Stimulated activated naive B cell treated with anti-CD40 and anti-IgM and Interleukin-4, amounts not matched to agents 10 μg/mL and 1 μg/mL and 100 μg/mL, for 72 hours (primary cell): ENCODE results near the gene PPP2R5C.
A peak's percentile ranks its signal among the peaks of the same experiment; 100 is the strongest.

ENCODE experiments used
- ATAC-seq, 2 donors: fragments of 150-1000 bp; cut with Tn5 transposase; replicated peaks; 2 replicates each; pipeline ENCODE4 v1.10.0; 2021; ENCODE audit warnings: moderate library complexity in 1 of 2
- DNase-seq: peaks from one replicate; pipeline ENCODE4 v3.0.0; 2021
- H3K27ac Mint-ChIP-seq: one replicate; pipeline ENCODE4 v1.8.0; 2022; ENCODE audit warnings: mild to moderate bottlenecking, mixed read lengths
- H3K27me3 Mint-ChIP-seq, 2 donors: one replicate each; pipeline ENCODE4 v1.8.0; 2022; ENCODE audit warnings: mixed read lengths in 2 of 2
- H3K36me3 Mint-ChIP-seq, 2 donors: one replicate each; pipeline ENCODE4 v1.8.0; 2022; ENCODE audit warnings: mixed read lengths in 2 of 2, mild to moderate bottlenecking in 1 of 2
- H3K4me1 Mint-ChIP-seq, 2 donors: one replicate each; pipeline ENCODE4 v1.8.0; 2022; ENCODE audit warnings: mixed read lengths in 2 of 2, mild to moderate bottlenecking in 1 of 2
- H3K4me3 Mint-ChIP-seq, 2 donors: one replicate each; pipeline ENCODE4 v1.8.0; 2022; ENCODE audit warnings: mild to moderate bottlenecking in 2 of 2, mixed read lengths in 2 of 2, moderate library complexity in 1 of 2
- H3K9me3 Mint-ChIP-seq, 2 donors: one replicate each; pipeline ENCODE4 v1.8.0; 2022; ENCODE audit warnings: mixed read lengths in 2 of 2, mild to moderate bottlenecking in 1 of 2

PPP2R5C gene

GRCh38 chr14:101878822-101879528, 117.5 kb downstream of the PPP2R5C start:
- peak overlapping the region in 1 of 2 donors; percentile 54 for H3K4me3 Mint-ChIP-seq
- peaks cover 38 to 61% of the 10 kb centered on the region in 2 donors for H3K4me1 Mint-ChIP-seq
- no peaks in the 10 kb centered on the region for H3K27me3 Mint-ChIP-seq
- DNase-seq (no peak), ATAC-seq (peak; percentile 20 to 24)
- H3K36me3 Mint-ChIP-seq, result peaks cover 19 to 35% of the 10 kb centered on the region in 2 donors
- H3K27ac Mint-ChIP-seq, result peak overlapping the region; percentile 88
- H3K9me3 Mint-ChIP-seq, result no peaks in the 10 kb centered on the region

DNA sequence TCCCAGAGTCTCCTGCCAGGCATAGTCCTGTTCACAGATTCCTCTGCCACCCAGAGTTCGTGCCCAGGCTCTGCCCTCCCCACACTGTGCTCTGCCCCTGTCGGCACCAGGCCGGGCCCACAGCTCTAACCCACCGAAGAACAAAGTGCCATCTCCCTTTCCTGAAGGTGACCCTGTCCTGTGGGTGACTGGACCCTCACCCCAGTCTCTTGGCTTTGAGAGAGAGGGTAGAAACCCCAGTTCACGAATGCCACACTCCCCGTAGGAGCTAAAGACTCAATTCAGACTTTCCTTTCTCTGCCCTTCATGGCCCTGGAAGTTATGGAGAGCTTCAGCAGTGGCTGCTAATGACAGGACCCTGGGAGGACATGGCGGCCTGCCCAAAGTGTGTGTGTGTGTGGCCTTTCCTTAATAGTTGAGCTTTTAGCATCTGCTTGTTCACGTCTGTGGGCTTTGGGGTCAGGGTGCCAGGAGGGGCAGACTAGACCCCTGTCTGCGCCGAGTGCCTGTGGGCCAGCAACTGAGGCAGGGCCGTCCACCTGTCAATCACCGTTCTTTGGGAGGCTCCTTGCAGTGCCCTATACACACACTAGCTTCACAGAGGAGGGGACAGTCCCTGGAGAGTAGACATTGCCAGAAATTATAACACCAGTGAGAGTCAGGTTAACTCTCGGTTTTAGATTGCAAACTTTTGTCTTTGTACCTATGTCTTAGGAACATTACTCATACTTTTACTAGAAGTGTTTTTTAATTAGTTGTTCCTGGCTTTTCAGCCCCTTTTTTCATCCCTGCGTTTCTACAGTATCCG, 118.2 kb downstream of the PPP2R5C start:
- Mint-ChIP-seq H3K9me3 (no peaks in the 10 kb centered on the region), H3K27me3 (no peaks in the 10 kb centered on the region), H3K27ac (peak overlapping the region; percentile 88), H3K36me3 (peaks cover 24 to 41% of the 10 kb centered on the region in 2 donors), H3K4me1 (peaks cover 39 to 59% of the 10 kb centered on the region in 2 donors), H3K4me3 (peak overlapping the region in 1 of 2 donors; percentile 54)
- DNase-seq, result no peak
- ATAC-seq, result no peak

DNA sequence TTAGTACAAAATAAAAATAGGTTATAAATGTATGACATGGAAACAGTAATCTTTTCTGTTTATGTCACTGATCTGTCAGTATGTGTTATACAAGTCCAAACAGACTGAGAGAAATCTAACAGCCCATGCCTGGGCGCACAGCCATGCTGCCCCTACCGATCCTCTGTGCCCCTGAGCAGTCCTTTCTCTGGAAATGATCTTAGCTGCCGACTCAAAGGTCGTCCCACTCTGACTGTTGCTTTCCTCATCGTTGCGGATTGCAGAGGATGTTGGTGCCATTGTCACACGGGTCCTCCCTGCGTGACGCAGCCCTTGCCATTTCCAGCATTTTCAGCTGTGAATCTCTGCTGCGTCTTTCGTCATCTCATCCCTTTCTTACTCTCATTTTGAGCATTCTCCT, 119.9 kb downstream of the PPP2R5C start:
- Mint-ChIP-seq H3K36me3 (peaks cover 34 to 55% of the 10 kb centered on the region in 2 donors), H3K4me3 (no peak overlapping the region), H3K4me1 (peaks cover 30 to 42% of the 10 kb centered on the region in 2 donors), H3K27ac (peak overlapping the region; percentile 72), H3K9me3 (no peaks in the 10 kb centered on the region), H3K27me3 (no peaks in the 10 kb centered on the region)
- no peak for DNase-seq
- ATAC-seq, result no peak

DNA sequence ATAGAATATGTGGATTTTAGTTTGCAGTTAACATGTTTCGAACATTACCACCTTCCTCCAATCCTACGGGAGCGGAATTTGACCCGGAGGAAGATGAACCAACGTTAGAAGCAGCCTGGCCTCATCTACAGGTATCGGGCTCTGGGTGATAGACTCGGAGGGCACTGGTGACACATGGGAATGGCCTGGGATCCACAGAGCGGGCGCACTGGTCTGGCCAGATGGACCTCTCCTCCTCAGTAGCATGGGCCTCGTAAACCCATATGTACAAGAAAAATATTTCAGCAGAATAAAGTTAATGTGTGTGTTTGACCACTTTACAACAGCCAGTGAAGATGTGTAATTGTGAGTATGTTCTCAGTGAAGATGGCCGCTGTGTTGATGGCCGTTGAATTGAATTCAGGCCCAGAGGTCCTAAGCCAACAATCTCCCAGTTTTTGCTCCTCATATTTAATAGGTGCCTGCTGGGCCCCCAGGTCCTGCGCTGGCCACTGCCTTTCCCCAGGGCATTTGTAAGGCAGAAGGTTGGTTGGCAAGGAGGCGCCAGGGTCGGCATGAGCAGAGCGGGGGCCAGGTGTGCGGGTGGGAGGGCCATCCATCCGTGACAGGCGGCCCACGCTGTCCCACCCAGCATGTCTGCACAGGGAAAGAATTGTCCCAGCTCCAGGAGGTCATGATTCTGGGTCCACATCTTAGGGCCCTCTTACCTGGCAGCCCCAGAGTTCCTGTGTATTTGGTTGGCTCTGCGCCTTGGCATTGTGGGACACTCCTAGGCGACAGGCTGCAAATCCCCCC, 120.8 kb downstream of the PPP2R5C start:
- ATAC-seq, result no peak
- no peak overlapping the region for H3K4me3 Mint-ChIP-seq
- H3K27me3 Mint-ChIP-seq, result no peaks in the 10 kb centered on the region
- peak overlapping the region; percentile 69 for H3K27ac Mint-ChIP-seq
- DNase-seq, result no peak
- H3K36me3 Mint-ChIP-seq, result peaks cover 39 to 61% of the 10 kb centered on the region in 2 donors
- H3K4me1 Mint-ChIP-seq, result peaks cover 30 to 33% of the 10 kb centered on the region in 2 donors
- H3K9me3 Mint-ChIP-seq, result no peaks in the 10 kb centered on the region

DNA sequence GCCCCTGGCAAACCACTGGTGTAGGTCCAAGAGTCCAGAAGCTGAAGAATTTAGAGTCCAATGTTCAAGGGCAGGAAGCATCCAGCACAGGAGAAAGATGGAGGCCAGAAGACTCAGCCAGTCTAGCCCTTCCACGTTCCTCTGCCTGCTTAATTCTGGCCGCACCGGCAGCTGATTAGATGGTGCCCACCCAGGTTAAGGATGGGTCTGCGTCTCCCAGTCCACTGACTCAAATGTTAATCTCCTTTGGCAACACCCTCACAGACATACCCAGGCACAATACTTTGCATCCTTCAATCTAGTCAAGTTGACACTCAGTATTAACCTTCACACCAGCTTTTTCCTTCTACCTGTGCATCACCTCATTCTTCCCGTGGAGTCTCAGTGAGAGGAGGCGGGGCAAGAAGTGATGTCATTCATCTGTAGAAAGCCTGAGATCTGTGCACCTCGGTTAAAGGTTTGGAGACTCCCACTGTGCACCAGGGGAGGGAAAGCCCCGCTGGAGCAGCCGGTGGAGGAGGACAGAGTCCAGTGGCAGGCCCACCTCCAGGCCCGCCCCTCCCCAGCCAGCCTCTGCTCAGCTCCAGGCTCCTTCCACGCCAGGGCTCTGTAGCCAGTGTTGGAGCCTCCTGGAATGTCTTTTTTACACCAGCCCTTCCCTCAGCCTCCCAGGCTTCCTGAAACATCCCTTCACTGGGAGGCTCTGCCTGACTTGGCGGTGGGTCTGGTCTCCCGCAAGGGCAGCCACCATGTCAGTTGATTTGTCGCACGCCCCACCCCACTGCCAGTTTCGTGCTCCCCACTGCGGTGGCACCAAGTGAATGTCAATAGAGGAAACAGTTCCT, 122.8 kb downstream of the PPP2R5C start:
- Mint-ChIP-seq H3K36me3 (peaks cover 48 to 61% of the 10 kb centered on the region in 2 donors), H3K27ac (peak overlapping the region; percentile 82), H3K27me3 (no peaks in the 10 kb centered on the region), H3K9me3 (no peaks in the 10 kb centered on the region), H3K4me3 (no peak overlapping the region), H3K4me1 (peaks cover 14 to 19% of the 10 kb centered on the region in 2 donors)
- ATAC-seq (no peak), DNase-seq (no peak)

- H3K9me3 Mint-ChIP-seq, result no peaks in the 10 kb centered on the region
- peaks cover 10 to 15% of the 10 kb centered on the region in 2 donors for H3K4me1 Mint-ChIP-seq
- H3K27ac Mint-ChIP-seq, result no peak overlapping the region
- H3K4me3 Mint-ChIP-seq, result no peak overlapping the region
- ATAC-seq (no peak), DNase-seq (no peak)
- H3K27me3 Mint-ChIP-seq, result no peaks in the 10 kb centered on the region
- H3K36me3 Mint-ChIP-seq, result peaks cover 50 to 59% of the 10 kb centered on the region in 2 donors
These were observed 123.5 kb downstream of the PPP2R5C start for GRCh38 chr14:101884934-101885576.

DNA sequence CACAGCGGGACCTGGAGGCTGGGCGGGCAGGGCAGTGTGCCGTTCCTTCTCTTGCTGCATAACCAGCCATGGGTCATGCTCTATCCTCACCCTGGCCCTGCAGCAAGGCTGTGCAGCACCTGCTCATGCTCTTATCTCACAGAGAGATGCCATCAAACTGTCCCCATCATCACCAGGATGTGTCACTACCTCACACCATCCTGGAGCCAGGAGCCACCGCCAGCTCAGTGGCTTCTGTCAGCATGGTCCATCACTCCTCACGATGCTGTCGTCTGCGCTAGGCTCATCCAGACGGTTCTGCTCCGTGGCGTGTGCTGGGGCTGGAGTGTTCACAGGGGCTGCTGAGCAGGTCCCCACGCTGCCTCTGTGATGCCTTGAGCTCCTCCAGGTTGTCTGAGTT, 125.7 kb downstream of the PPP2R5C start:
- H3K9me3 Mint-ChIP-seq, result no peaks in the 10 kb centered on the region
- no peak overlapping the region for H3K4me3 Mint-ChIP-seq
- peak overlapping the region; percentile 59 for H3K27ac Mint-ChIP-seq
- H3K36me3 Mint-ChIP-seq, result peaks cover 56 to 58% of the 10 kb centered on the region in 2 donors
- ATAC-seq, result no peak
- peaks cover 5 to 9% of the 10 kb centered on the region in 2 donors for H3K4me1 Mint-ChIP-seq
- no peak for DNase-seq
- no peaks in the 10 kb centered on the region for H3K27me3 Mint-ChIP-seq

DNA sequence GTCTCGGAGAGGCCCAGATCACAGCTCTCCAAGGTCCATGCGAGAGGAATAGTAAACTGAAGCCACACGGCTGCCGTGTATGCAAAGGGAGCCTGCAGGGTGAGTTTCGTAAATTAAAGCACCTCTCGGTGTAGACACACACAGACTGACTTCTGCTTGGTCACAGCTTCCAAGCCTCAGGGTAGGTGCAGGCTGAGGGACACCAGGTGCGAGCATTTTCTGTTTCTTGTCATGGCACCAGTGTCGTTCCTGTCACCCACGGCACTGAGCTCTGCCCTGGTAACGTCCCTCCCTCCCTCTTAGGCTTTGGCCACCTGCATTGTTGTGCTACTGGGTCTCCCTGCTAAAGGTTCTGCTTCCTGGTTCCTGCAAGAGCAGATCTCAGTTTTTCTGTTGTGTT, 126.7 kb downstream of the PPP2R5C start:
- Mint-ChIP-seq H3K9me3 (no peaks in the 10 kb centered on the region), H3K36me3 (peaks cover 53 to 57% of the 10 kb centered on the region in 2 donors), H3K4me1 (peaks cover 5 to 9% of the 10 kb centered on the region in 2 donors), H3K27me3 (no peaks in the 10 kb centered on the region), H3K4me3 (no peak overlapping the region), H3K27ac (no peak overlapping the region)
- ATAC-seq (no peak), DNase-seq (no peak)

DNA sequence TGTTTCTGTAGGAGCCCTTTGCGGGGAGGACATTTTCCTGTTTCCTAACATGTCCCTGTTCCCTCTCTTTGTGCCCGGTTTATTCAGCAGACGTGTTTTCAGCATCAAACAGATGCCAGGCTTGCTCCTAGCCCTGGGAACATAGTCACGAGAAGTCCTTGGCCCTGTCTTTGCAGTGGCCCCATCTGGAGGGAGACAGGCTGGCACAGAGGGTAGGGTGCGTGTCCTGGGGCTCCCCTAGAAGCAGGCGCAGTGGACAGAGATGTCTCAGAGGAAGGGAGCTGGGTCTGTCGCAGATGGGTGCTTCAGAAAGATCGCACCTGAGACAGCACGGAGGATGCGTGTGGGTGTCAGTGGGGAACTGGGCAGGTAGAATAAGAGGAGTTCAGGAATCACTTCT, 127.9 kb downstream of the PPP2R5C start:
- Mint-ChIP-seq H3K4me3 (no peak overlapping the region), H3K27ac (no peak overlapping the region), H3K4me1 (peaks cover 4 to 9% of the 10 kb centered on the region in 2 donors), H3K36me3 (peaks cover 44 to 50% of the 10 kb centered on the region in 2 donors), H3K9me3 (no peaks in the 10 kb centered on the region), H3K27me3 (no peaks in the 10 kb centered on the region)
- DNase-seq (no peak), ATAC-seq (no peak)

- Mint-ChIP-seq H3K9me3 (no peaks in the 10 kb centered on the region), H3K4me1 (peaks cover 4 to 9% of the 10 kb centered on the region in 2 donors), H3K27ac (no peak overlapping the region), H3K27me3 (no peaks in the 10 kb centered on the region), H3K4me3 (no peak overlapping the region), H3K36me3 (peaks cover 41 to 45% of the 10 kb centered on the region in 2 donors)
- ATAC-seq (no peak), DNase-seq (no peak)
These were observed 128.4 kb downstream of the PPP2R5C start for GRCh38 chr14:101889898-101890297.

DNA sequence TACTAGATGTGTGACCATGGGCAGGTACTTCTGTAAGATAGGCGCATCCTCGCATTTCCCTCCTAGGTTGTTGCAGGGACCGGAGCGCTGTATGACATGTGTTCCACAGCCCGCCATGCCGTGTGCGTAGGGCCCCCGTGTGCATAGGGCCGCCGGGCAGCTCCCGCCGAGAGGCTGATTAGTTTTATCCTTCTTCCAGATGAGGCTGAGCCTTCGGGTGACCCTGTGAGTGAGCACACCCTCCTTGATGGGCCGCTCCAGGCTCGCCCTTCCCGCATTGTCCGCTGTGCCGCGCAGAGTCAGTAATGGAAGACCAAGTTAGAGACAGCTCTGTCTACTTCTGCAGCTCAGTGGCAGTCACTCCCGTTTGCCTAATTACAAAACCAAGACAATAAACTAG, 130.0 kb downstream of the PPP2R5C start:
- Mint-ChIP-seq H3K9me3 (no peaks in the 10 kb centered on the region), H3K36me3 (peaks cover 36 to 38% of the 10 kb centered on the region in 2 donors), H3K27ac (no peak overlapping the region), H3K27me3 (no peaks in the 10 kb centered on the region), H3K4me3 (no peak overlapping the region), H3K4me1 (peaks cover 4 to 9% of the 10 kb centered on the region in 2 donors)
- ATAC-seq (no peak), DNase-seq (no peak)

DNA sequence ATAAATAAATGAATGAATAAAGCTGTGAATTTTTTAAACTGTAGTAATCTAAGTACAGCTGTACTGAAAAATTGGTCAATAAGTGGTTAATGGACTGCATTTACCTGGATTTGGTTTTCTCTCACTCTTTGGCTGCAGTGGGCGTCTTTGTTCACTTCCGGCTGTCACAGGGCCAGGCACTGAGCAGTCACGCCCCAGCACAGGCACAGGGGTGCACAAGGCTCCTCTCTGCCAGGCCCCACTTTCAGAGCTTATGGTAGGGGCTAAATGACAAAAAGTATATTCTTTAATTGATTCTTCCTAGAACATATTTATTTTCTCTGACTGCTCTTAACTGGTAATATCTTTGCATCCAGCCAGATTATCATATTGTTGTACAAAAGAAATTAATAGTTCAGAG, 132.2 kb downstream of the PPP2R5C start:
- H3K27ac Mint-ChIP-seq, result no peak overlapping the region
- ATAC-seq (no peak), DNase-seq (no peak)
- H3K4me3 Mint-ChIP-seq, result no peak overlapping the region
- H3K9me3 Mint-ChIP-seq, result no peaks in the 10 kb centered on the region
- peaks cover 38 to 44% of the 10 kb centered on the region in 2 donors for H3K36me3 Mint-ChIP-seq
- no peaks in the 10 kb centered on the region for H3K27me3 Mint-ChIP-seq
- peaks cover 4 to 9% of the 10 kb centered on the region in 2 donors for H3K4me1 Mint-ChIP-seq

- Mint-ChIP-seq H3K27ac (no peak overlapping the region), H3K27me3 (no peaks in the 10 kb centered on the region), H3K9me3 (no peaks in the 10 kb centered on the region), H3K4me3 (no peak overlapping the region), H3K4me1 (peaks cover 1% of the 10 kb centered on the region in 2 donors), H3K36me3 (peaks cover 34 to 42% of the 10 kb centered on the region in 2 donors)
- ATAC-seq (no peak), DNase-seq (no peak)
These were observed 133.0 kb downstream of the PPP2R5C start for GRCh38 chr14:101894365-101895081.
